DND-41 (cell line): ENCODE results near the gene EEF1AKMT2.

Experiments used
- ATAC-seq: fragments of 200-7000 bp; cut with Tn5 transposase; 3 replicates; pipeline ENCODE4 v1.9.1; 2021; ENCODE audit warnings: low read depth; ENCODE audit not compliant: insufficient read depth
- DNase-seq: peaks from one replicate; pipeline ENCODE4 v3.0.0-alpha.2; 2020
- H2AFZ ChIP-seq: 2 replicates; pipeline ENCODE4 v1.6.0; 2012; ENCODE audit warnings: low read depth, low read length
- H3K27ac ChIP-seq: 2 replicates; pipeline ENCODE4 v1.5.1; 2012; ENCODE audit warnings: low read length, inconsistent platforms
- H3K27me3 ChIP-seq: fragments of 200-600 bp; sonication (generic); 2 replicates; pipeline ENCODE4 v1.6.0; 2012; ENCODE audit warnings: low read length, mild to moderate bottlenecking, inconsistent platforms; ENCODE audit not compliant: insufficient read depth, poor library complexity
- H3K36me3 ChIP-seq: 2 replicates; pipeline ENCODE4 v1.5.1; 2012; ENCODE audit warnings: low read length, inconsistent platforms; ENCODE audit not compliant: insufficient read depth
- H3K4me1 ChIP-seq: 2 replicates; pipeline ENCODE4 v1.5.1; 2012; ENCODE audit warnings: mild to moderate bottlenecking, low read length; ENCODE audit not compliant: insufficient read depth
- H3K4me2 ChIP-seq: 2 replicates; pipeline ENCODE4 v1.6.0; 2012; ENCODE audit warnings: mild to moderate bottlenecking, moderate library complexity, low read length, inconsistent platforms; ENCODE audit not compliant: insufficient read depth
- H3K4me3 ChIP-seq, 2 experiments: fragments of 200-600 bp in 1 of 2; shearing (Covaris generic) in 1 of 2; 2 replicates each; pipeline ENCODE4 v1.5.1; 2012 to 2016; ENCODE audit warnings: inconsistent platforms in 2 of 2, low read length in 2 of 2, mild to moderate bottlenecking in 2 of 2, low read depth in 1 of 2, moderate library complexity in 1 of 2
- H3K79me2 ChIP-seq: 2 replicates; pipeline ENCODE4 v1.6.0; 2012; ENCODE audit warnings: low read length, inconsistent platforms; ENCODE audit not compliant: insufficient read depth
- H3K9ac ChIP-seq: 2 replicates; pipeline ENCODE4 v1.6.0; 2012; ENCODE audit warnings: low read depth, mild to moderate bottlenecking, inconsistent platforms, low read length, moderate library complexity
- H3K9me3 ChIP-seq: 2 replicates; pipeline ENCODE4 v1.5.1; 2012; ENCODE audit warnings: low read length, moderate library complexity, mild to moderate bottlenecking, inconsistent platforms; ENCODE audit not compliant: insufficient read depth, severe bottlenecking
- H4K20me1 ChIP-seq: 2 replicates; pipeline ENCODE4 v1.6.0; 2012; ENCODE audit warnings: low read length; ENCODE audit not compliant: insufficient read depth
- EZH2 ChIP-seq: IDR thresholded peaks from 3 replicates; pipeline ENCODE4 v1.6.1; 2012; ENCODE audit warnings: borderline replicate concordance, low read depth, mild to moderate bottlenecking, moderate library complexity, low read length, inconsistent platforms; ENCODE audit not compliant: severe bottlenecking
- TF ChIP-seq, protein P1 (sequence below): IDR thresholded peaks from 2 replicates; pipeline ENCODE4 v1.5.1; 2012; ENCODE audit warnings: borderline replicate concordance, low read length, moderate library complexity, mild to moderate bottlenecking; ENCODE audit not compliant: poor library complexity, severe bottlenecking; ENCODE audit errors: extremely low read depth

EEF1AKMT2 gene

DNA sequence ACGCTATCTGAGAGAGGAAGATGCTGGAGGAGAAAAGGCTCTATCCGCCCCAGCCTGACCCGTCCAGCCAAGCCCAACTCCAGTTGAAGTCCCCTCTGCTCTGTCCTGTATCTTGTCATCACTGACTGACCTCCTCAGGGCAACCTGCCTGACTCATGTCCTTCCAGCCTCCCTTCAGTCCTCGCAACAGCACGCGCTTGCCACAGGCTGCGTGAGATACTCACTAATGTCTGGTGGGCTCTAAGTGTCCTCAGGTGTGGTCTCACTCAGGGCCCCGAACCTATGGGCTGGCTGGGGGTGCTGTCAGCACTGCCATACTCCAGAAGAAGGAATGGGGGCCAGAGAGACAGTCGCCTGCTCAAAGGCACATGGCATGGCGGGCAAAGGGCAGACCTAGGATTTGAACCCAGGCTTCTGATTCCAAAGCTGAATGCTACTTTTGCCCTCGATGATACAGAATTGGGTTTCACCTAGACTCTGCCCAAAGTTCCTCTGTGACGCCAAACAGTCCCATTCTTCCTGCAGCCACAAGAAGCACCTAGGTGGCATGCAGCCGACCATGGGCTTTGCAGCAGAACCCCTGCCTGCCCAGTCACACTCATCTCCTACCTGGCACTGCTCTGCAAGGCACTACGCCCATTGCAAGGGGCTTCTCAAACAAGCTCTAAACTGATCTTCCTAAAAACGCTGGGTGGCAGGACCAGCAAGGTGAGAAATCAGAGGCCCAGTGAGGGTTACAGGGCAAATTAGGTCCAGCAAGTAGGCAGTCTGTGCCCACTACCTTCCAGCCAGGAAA is 56.0 kb downstream of the EEF1AKMT2 start:
- H3K9me3 ChIP-seq = no peaks in the 10 kb centered on the region
- H3K27ac ChIP-seq = peak overlapping the region; percentile 84
- peaks cover 99% of the 10 kb centered on the region for H3K4me1 ChIP-seq
- peaks cover 100% of the 10 kb centered on the region for H3K79me2 ChIP-seq
- peak overlapping the region; percentile 90 for H3K9ac ChIP-seq
- H3K27me3 ChIP-seq = no peaks in the 10 kb centered on the region
- no peak for DNase-seq
- peak overlapping the region in 1 of 2 experiments; percentile 10; a peak in 1 of 4 replicates for H3K4me3 ChIP-seq
- TF ChIP-seq EZH2 = no peak
- TF ChIP-seq, protein P1, sequence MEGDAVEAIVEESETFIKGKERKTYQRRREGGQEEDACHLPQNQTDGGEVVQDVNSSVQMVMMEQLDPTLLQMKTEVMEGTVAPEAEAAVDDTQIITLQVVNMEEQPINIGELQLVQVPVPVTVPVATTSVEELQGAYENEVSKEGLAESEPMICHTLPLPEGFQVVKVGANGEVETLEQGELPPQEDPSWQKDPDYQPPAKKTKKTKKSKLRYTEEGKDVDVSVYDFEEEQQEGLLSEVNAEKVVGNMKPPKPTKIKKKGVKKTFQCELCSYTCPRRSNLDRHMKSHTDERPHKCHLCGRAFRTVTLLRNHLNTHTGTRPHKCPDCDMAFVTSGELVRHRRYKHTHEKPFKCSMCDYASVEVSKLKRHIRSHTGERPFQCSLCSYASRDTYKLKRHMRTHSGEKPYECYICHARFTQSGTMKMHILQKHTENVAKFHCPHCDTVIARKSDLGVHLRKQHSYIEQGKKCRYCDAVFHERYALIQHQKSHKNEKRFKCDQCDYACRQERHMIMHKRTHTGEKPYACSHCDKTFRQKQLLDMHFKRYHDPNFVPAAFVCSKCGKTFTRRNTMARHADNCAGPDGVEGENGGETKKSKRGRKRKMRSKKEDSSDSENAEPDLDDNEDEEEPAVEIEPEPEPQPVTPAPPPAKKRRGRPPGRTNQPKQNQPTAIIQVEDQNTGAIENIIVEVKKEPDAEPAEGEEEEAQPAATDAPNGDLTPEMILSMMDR = no peak
- H3K4me2 ChIP-seq = peak overlapping the region; percentile 60
- no peak for ATAC-seq
- H4K20me1 ChIP-seq = peaks cover 74% of the 10 kb centered on the region
- no peak overlapping the region for H2AFZ ChIP-seq
- peaks cover 51% of the 10 kb centered on the region for H3K36me3 ChIP-seq

DNA sequence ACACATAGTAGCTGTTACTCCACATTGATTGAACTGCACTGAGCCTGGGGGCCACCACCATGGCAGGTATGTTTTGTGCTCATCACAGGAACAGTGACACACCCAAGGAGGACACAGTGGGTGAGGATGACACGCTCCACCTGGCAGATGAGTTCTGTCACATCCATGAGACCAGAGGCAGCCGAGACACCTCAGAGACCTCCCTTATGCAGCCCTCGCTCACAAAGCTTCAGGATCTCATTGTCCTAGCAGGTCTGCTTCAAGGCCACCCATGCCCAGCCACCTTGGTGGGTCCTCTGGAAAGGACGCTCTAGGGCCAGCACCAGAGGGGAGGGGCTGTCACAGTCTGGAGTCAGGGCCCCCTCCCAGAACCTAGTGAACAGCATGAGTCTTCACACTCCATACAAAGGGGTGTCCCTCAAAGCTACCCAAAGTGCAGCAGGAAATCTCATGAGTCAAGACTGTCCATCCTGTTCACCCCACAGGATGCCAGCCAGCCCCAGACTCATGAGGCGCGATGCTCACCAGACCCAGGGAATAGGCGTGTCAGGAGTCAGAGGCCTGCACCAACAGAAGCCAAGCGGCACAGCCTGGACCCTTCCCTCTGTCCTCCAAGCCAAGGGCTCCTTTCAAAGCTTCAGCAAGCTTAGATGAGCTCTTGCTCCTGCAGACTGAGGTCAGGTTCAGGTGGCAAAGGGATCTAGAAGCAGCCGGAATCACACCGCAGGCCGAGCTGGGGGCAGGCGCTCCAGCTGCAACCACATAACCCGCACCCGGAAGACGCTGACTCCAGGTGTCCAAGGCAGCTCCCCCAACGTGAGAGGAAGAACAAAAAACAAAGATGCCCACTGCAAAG is 57.1 kb downstream of the EEF1AKMT2 start:
- peak overlapping the region; percentile 84 for H3K27ac ChIP-seq
- TF ChIP-seq, protein P1 = no peak
- no peak for TF ChIP-seq EZH2

DNA sequence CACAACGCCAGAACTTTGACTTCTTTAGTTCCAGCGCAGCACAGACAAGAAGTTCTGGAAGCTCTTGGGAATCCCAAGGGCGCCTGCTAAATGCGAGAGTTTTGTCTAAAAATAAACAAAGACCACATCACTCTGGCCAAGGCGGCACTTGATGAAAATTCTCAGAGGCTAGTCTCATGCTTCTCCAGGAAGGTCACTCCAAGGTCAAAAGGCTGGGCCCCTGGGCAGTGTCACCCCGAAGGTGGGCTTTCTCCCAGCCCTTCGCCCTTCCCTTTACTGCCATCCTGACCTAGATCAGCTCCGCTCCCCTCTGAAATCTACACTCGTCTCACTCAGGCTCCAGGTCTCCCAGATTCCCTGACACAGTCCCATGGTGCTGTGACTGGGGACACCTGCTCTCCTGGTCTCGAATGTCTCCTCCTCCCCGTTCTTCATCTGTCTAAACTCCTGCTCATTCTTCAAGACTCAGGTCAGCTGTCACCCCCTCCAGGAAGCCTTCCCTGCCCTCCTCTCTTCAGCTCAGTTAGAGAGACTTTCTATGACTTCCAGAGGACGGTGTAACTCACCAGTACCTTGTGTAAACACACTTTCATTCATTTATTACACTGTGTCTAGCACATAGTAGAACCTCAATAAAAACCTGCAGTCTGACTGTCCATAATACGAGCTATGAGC is 58.0 kb downstream of the EEF1AKMT2 start:
- H3K27ac ChIP-seq = peak overlapping the region; percentile 84
- peaks cover 99% of the 10 kb centered on the region for H3K4me1 ChIP-seq
- peak overlapping the region; percentile 90 for H3K9ac ChIP-seq
- H3K4me3 ChIP-seq = peak overlapping the region in 1 of 2 experiments; percentile 44; a peak in 1 of 4 replicates
- peak overlapping the region; percentile 60 for H3K4me2 ChIP-seq
- ATAC-seq = no peak
- H2AFZ ChIP-seq = no peak overlapping the region
- H3K36me3 ChIP-seq = peaks cover 67% of the 10 kb centered on the region
- TF ChIP-seq EZH2 = no peak
- TF ChIP-seq, protein P1 = no peak
- H3K27me3 ChIP-seq = no peaks in the 10 kb centered on the region
- peaks cover 81% of the 10 kb centered on the region for H4K20me1 ChIP-seq
- no peak for DNase-seq
- H3K9me3 ChIP-seq = no peaks in the 10 kb centered on the region
- H3K79me2 ChIP-seq = peaks cover 100% of the 10 kb centered on the region

More for the DNA sequence above, 57.1 kb downstream of the EEF1AKMT2 start:
- Histone ChIP-seq H3K36me3 (peaks cover 62% of the 10 kb centered on the region), H3K4me3 (peak overlapping the region in 1 of 2 experiments; percentile 44; a peak in 2 of 4 replicates), H3K27me3 (no peaks in the 10 kb centered on the region), H3K4me2 (peak overlapping the region; percentile 60), H3K4me1 (peaks cover 99% of the 10 kb centered on the region), H3K9ac (peak overlapping the region; percentile 90), H3K79me2 (peaks cover 100% of the 10 kb centered on the region), H4K20me1 (peaks cover 81% of the 10 kb centered on the region), H2AFZ (no peak overlapping the region), H3K9me3 (no peaks in the 10 kb centered on the region)
- DNase-seq = peak; percentile 90
- peak; percentile 79 for ATAC-seq
